Measurements from ENCODE around the gene SLC37A4. TPM values are rescaled to one million over a fixed set of nuclear protein-coding genes. Genes with fewer than 3 reads are reported as not detected.
"Not testable (repeated sequence)": the region's sequence is repeated elsewhere in the genome, so short reads cannot be mapped to it uniquely, and the experiment has no call there.

SLC37A4 gene
- total RNA-seq, 2 experiments from 2014 or later = 17.9 to 19.4 TPM

- Mint-ChIP-seq H3K27ac (no peak overlapping the region), H3K36me3 (ENCODE audit: low read depth) (peaks cover 51% of the 10 kb centered on the region), H3K9me3 (no peaks in the 10 kb centered on the region), H3K4me1 (peaks cover 30% of the 10 kb centered on the region), H3K4me3 (no peak overlapping the region), H3K27me3 (no peaks in the 10 kb centered on the region)
- ChIA-PET CTCF (no interaction called here), POLR2A (no interaction called here)
- DNase-seq = no peak
These were observed 19.1 kb downstream of the SLC37A4 start for GRCh38 chr11:119011476-119012053.

GRCh38 chr11:119006656-119007055 is 24.0 kb downstream of the SLC37A4 start:
- Mint-ChIP-seq H3K4me1 (peaks cover 12% of the 10 kb centered on the region), H3K36me3 (ENCODE audit: low read depth) (peaks cover 23% of the 10 kb centered on the region), H3K27ac (no peak overlapping the region), H3K4me3 (no peak overlapping the region), H3K9me3 (no peaks in the 10 kb centered on the region), H3K27me3 (no peaks in the 10 kb centered on the region)
- POLR2A ChIA-PET = no interaction called here
- no peak for DNase-seq
- CTCF ChIA-PET = interaction anchor here (0.6 to 0.7 kb wide), 3 partner anchors 10 to 293 kb away, joined by 3 read pairs; no protein-coding TSS in a partner anchor

- Mint-ChIP-seq H3K36me3 (ENCODE audit: low read depth) (peaks cover 49% of the 10 kb centered on the region), H3K27me3 (no peaks in the 10 kb centered on the region), H3K4me3 (no peak overlapping the region), H3K27ac (no peak overlapping the region), H3K4me1 (peaks cover 42% of the 10 kb centered on the region), H3K9me3 (no peaks in the 10 kb centered on the region)
- CTCF ChIA-PET = interaction anchor here (1.0 kb wide), 1 partner anchor 210 kb away, joined by 3 read pairs; the partner anchor contains the start of gene DDX6
- DNase-seq = no peak
- POLR2A ChIA-PET = interaction anchor here (1.0 kb wide), 1 partner anchor 15 kb away, joined by 6 read pairs; no protein-coding TSS in a partner anchor
These were observed 29.8 kb downstream of the SLC37A4 start for GRCh38 chr11:119000906-119001305.

- Mint-ChIP-seq H3K4me1 (peaks cover 38% of the 10 kb centered on the region), H3K27me3 (no peaks in the 10 kb centered on the region), H3K36me3 (ENCODE audit: low read depth) (peaks cover 48% of the 10 kb centered on the region), H3K4me3 (peak overlapping the region; percentile 87), H3K27ac (peak overlapping the region; percentile 95), H3K9me3 (no peaks in the 10 kb centered on the region)
- CTCF ChIA-PET = interaction anchor here (0.6 to 1.2 kb wide), 2 partner anchors 29 to 116 kb away, joined by 3 to 4 read pairs; no protein-coding TSS in a partner anchor
- POLR2A ChIA-PET = interaction anchor here (0.6 kb wide), 2 partner anchors 19 to 122 kb away, joined by 3 to 7 read pairs; partner anchors contain the start of genes HINFP and RPS25
- no peak for DNase-seq
These were observed 31.9 kb downstream of the SLC37A4 start for GRCh38 chr11:118998822-118999221.

GRCh38 chr11:118998388-118998717 is 32.3 kb downstream of the SLC37A4 start:
- POLR2A ChIA-PET = interaction anchor here (0.7 kb wide), 1 partner anchor 50 kb away, joined by 3 read pairs; no protein-coding TSS in a partner anchor
- CTCF ChIA-PET = interaction anchor here (0.6 to 1.2 kb wide), 2 partner anchors 29 to 116 kb away, joined by 3 to 4 read pairs; no protein-coding TSS in a partner anchor
- peak overlapping the region; percentile 87 for H3K4me3 Mint-ChIP-seq
- peaks cover 38% of the 10 kb centered on the region for H3K4me1 Mint-ChIP-seq
- H3K9me3 Mint-ChIP-seq = no peaks in the 10 kb centered on the region
- H3K27ac Mint-ChIP-seq = peak overlapping the region; percentile 95
- H3K36me3 Mint-ChIP-seq (ENCODE audit: low read depth) = peaks cover 45% of the 10 kb centered on the region
- DNase-seq = no peak
- H3K27me3 Mint-ChIP-seq = no peaks in the 10 kb centered on the region

GRCh38 chr11:118997627-118998387 is 32.9 kb downstream of the SLC37A4 start, which contains the start of gene CENATAC:
TSS of gene CENATAC (plus strand) at chr11:118998138. CDS start at chr11:118998198, 60 bp downstream.
- no peaks in the 10 kb centered on the region for H3K27me3 Mint-ChIP-seq
- peak; percentile 97 for DNase-seq
- peak within 1 kb of the TSS; percentile 95 for H3K27ac Mint-ChIP-seq
- H3K4me1 Mint-ChIP-seq = peaks cover 35% of the 10 kb centered on the region
- no peaks in the 10 kb centered on the region for H3K9me3 Mint-ChIP-seq
- H3K36me3 Mint-ChIP-seq (ENCODE audit: low read depth) = peaks cover 44% of the 10 kb centered on the region
- H3K4me3 Mint-ChIP-seq = peak within 1 kb of the TSS; percentile 87
- POLR2A ChIA-PET = interaction anchor here (0.7 kb wide), 1 partner anchor 50 kb away, joined by 3 read pairs; no protein-coding TSS in a partner anchor
- CTCF ChIA-PET = interaction anchor here (0.6 to 2.1 kb wide), 7 partner anchors 13 to 358 kb away, joined by 3 to 5 read pairs (median 3); partner anchors contain the start of gene BCL9L

GRCh38 chr11:118996926-118997626 is 33.6 kb downstream of the SLC37A4 start:
- H3K27ac Mint-ChIP-seq = peak overlapping the region; percentile 95
- H3K9me3 Mint-ChIP-seq = no peaks in the 10 kb centered on the region
- DNase-seq = peak; percentile 47
- ChIA-PET CTCF (interaction anchor here (0.6 to 2.1 kb wide), 8 partner anchors 9 to 360 kb away, joined by 3 to 5 read pairs (median 3); partner anchors contain the start of gene BCL9L), POLR2A (no interaction called here)
- H3K4me3 Mint-ChIP-seq = peak overlapping the region; percentile 87
- no peaks in the 10 kb centered on the region for H3K27me3 Mint-ChIP-seq
- H3K4me1 Mint-ChIP-seq = peaks cover 35% of the 10 kb centered on the region
- H3K36me3 Mint-ChIP-seq (ENCODE audit: low read depth) = peaks cover 41% of the 10 kb centered on the region

- H3K4me1 Mint-ChIP-seq; H3K4me3 Mint-ChIP-seq; H3K27ac Mint-ChIP-seq; H3K27me3 Mint-ChIP-seq; POLR2A ChIA-PET; CTCF ChIA-PET; H3K9me3 Mint-ChIP-seq; H3K36me3 Mint-ChIP-seq (ENCODE audit: low read depth); DNase-seq: not testable (repeated sequence)
These were observed 39.1 kb downstream of the SLC37A4 start for GRCh38 chr11:118991486-118992038.

- H3K27ac Mint-ChIP-seq = no peak overlapping the region
- POLR2A ChIA-PET = no interaction called here
These were observed 42.4 kb downstream of the SLC37A4 start for GRCh38 chr11:118988280-118988679.

GRCh38 chr11:118984825-118985224 is 45.9 kb downstream of the SLC37A4 start:
- H3K27me3 Mint-ChIP-seq = no peaks in the 10 kb centered on the region
- H3K36me3 Mint-ChIP-seq (ENCODE audit: low read depth) = no peaks in the 10 kb centered on the region
- ChIA-PET CTCF (interaction anchor here (0.6 to 1.8 kb wide), 4 partner anchors 12 to 612 kb away, joined by 4 to 6 read pairs (median 4); no protein-coding TSS in a partner anchor), POLR2A (no interaction called here)
- DNase-seq = no peak
- H3K27ac Mint-ChIP-seq = no peak overlapping the region
- no peak overlapping the region for H3K4me3 Mint-ChIP-seq
- H3K9me3 Mint-ChIP-seq = no peaks in the 10 kb centered on the region
- no peaks in the 10 kb centered on the region for H3K4me1 Mint-ChIP-seq

More at GRCh38 chr11:118988280-118988679, 42.4 kb downstream of the SLC37A4 start:
- H3K4me1 Mint-ChIP-seq = no peaks in the 10 kb centered on the region
- DNase-seq = no peak
- no peaks in the 10 kb centered on the region for H3K9me3 Mint-ChIP-seq
- CTCF ChIA-PET = no interaction called here
- peaks cover 4% of the 10 kb centered on the region for H3K36me3 Mint-ChIP-seq (ENCODE audit: low read depth)
- H3K27me3 Mint-ChIP-seq = no peaks in the 10 kb centered on the region
- H3K4me3 Mint-ChIP-seq = no peak overlapping the region

GRCh38 chr11:118984337-118984736 is 46.3 kb downstream of the SLC37A4 start:
- DNase-seq; H3K36me3 Mint-ChIP-seq (ENCODE audit: low read depth); H3K9me3 Mint-ChIP-seq; H3K27ac Mint-ChIP-seq; POLR2A ChIA-PET; H3K4me3 Mint-ChIP-seq; H3K4me1 Mint-ChIP-seq; H3K27me3 Mint-ChIP-seq: not testable (repeated sequence)
- CTCF ChIA-PET = interaction anchor here (0.6 to 1.8 kb wide), 5 partner anchors 13 to 612 kb away, joined by 3 to 6 read pairs (median 4); partner anchors contain the start of gene BCL9L

GRCh38 chr11:118980191-118980881 is 50.3 kb downstream of the SLC37A4 start:
- Mint-ChIP-seq H3K27ac (no peak overlapping the region), H3K9me3 (no peaks in the 10 kb centered on the region), H3K36me3 (ENCODE audit: low read depth) (no peaks in the 10 kb centered on the region), H3K27me3 (peaks cover 8% of the 10 kb centered on the region), H3K4me3 (no peak overlapping the region), H3K4me1 (no peaks in the 10 kb centered on the region)
- ChIA-PET CTCF (interaction anchor here (1.0 kb wide), 1 partner anchor 36 kb away, joined by 3 read pairs; no protein-coding TSS in a partner anchor), POLR2A (no interaction called here)
- no peak for DNase-seq
